Gastroesophageal sphincter (tissue), 4 donors: ENCODE data around the gene ATG13. TPM values are rescaled to one million over a fixed set of nuclear protein-coding genes. Genes with fewer than 3 reads are reported as not detected.

Experiments used
- ATAC-seq: fragments of 150-250 bp; one replicate; pipeline ENCODE4 v1.9.1; 2016; ENCODE audit warnings: mild to moderate bottlenecking, moderate library complexity
- H3K27ac ChIP-seq, 4 donors: fragments of 200-600 bp; sonication (generic) in 3 of 4; 1 replicate in 3 of 4; 2 replicates in 1 of 4; pipeline ENCODE4 v1.5.1; 2016 to 2019
- H3K27me3 ChIP-seq: fragments of 200-600 bp; sonication (generic); one replicate; pipeline ENCODE4 v1.5.1; 2019
- H3K36me3 ChIP-seq, 2 donors: fragments of 200-600 bp; sonication (generic); one replicate each; pipeline ENCODE4 v1.5.1; 2019; ENCODE audit warnings: control low read depth in 1 of 2
- H3K4me1 ChIP-seq, 3 donors: fragments of 200-600 bp; sonication (generic); 1 replicate in 2 of 3; 2 replicates in 1 of 3; pipeline ENCODE4 v1.5.1; 2016 to 2019; ENCODE audit warnings: control low read depth in 2 of 3
- H3K4me3 ChIP-seq, 2 donors: fragments of 200-600 bp; sonication (generic); one replicate each; pipeline ENCODE4 v1.5.1; 2019; ENCODE audit warnings: mild to moderate bottlenecking in 1 of 2, moderate library complexity in 1 of 2
- H3K9me3 ChIP-seq, 3 donors: fragments of 200-600 bp; sonication (generic); one replicate each; pipeline ENCODE4 v1.5.1; 2017 to 2019; ENCODE audit warnings: control low read depth in 2 of 3
- CTCF ChIP-seq, 4 experiments: fragments of 200-600 bp in 2 of 4; fragments of 450-650 bp in 2 of 4; sonication (generic) in 1 of 4; IDR thresholded peaks; one replicate each; pipeline ENCODE4 v1.5.1; 2017 to 2019; ENCODE audit warnings: antibody characterized with exemption in 4 of 4, mild to moderate bottlenecking in 2 of 4, moderate library complexity in 2 of 4
- EP300 ChIP-seq: sonication (generic); formaldehyde crosslinking; IDR thresholded peaks from one replicate; pipeline ENCODE4 v1.6.1; 2017; ENCODE audit warnings: antibody characterized with exemption, mild to moderate bottlenecking
- POLR2A ChIP-seq, 2 donors: fragments of 450-650 bp; IDR thresholded peaks; one replicate each; pipeline ENCODE4 v1.6.1; 2017; ENCODE audit warnings: antibody characterized with exemption in 2 of 2, mild to moderate bottlenecking in 2 of 2, moderate library complexity in 1 of 2
- POLR2AphosphoS5 ChIP-seq: sonication (generic); formaldehyde crosslinking; IDR thresholded peaks from one replicate; pipeline ENCODE4 v1.6.1; 2017; ENCODE audit warnings: antibody characterized with exemption
- WGBS, 2 donors: methylation state at CpG; one replicate each; pipeline ENCODE4 v1.1.5; 2018; ENCODE audit warnings: low coverage in 1 of 2; 5-methylcytosine and 5-hydroxymethylcytosine counted together
- total RNA-seq, 4 donors: library from RNA; depleted of rRNA; stranded (reverse); fragments of >200 nt; gene quantifications; one replicate each; pipeline ENCODE4 v1.1.0, GENCODE V29; 2016

ATG13 gene
- total RNA-seq, 4 donors from 2014 or later, result 47.8 to 81.1 (median 69.5) TPM

GRCh38 chr11:46698597-46698996, 81.2 kb downstream of the ATG13 start:
- WGBS, 2 donors, result 80 to 100% methylated on average over 1 of the region's 1 CpG

GRCh38 chr11:46700241-46701077, 83.1 kb downstream of the ATG13 start, which contains the start of the genes ARHGAP1 and ZNF408:
Gene ARHGAP1, minus strand, starts transcription at chr11:46700619. Its CDS starts 4,512 bp downstream, at chr11:46696107.
Gene ZNF408, plus strand, starts transcription at chr11:46701031. Its CDS starts 17 bp downstream, at chr11:46701048.
- peaks cover 0 to 68% (median 46%) of the 10 kb centered on the region in 3 donors for H3K4me1 ChIP-seq
- no peak for TF ChIP-seq EP300
- peak; percentile 69 to 74 for TF ChIP-seq POLR2A (IDR thresholded peaks at IDR 0.05)
- TF ChIP-seq POLR2AphosphoS5, result peak; percentile 85
- TF ChIP-seq CTCF (IDR thresholded peaks at IDR 0.05), result peak in 1 of 4 experiments; percentile 7

More at GRCh38 chr11:46698597-46698996, 81.2 kb downstream of the ATG13 start:
- no peak for TF ChIP-seq CTCF (IDR thresholded peaks at IDR 0.05)
- TF ChIP-seq POLR2AphosphoS5, result no peak
- TF ChIP-seq POLR2A (IDR thresholded peaks at IDR 0.05), result no peak
- no peak for TF ChIP-seq EP300
- Histone ChIP-seq H3K27me3 (no peaks in the 10 kb centered on the region), H3K4me3 (peak overlapping the region in 1 of 2 donors; percentile 13), H3K36me3 (peaks cover 0 to 52% of the 10 kb centered on the region in 2 donors), H3K27ac (peak overlapping the region in 2 of 4 donors; percentile 53 to 55), H3K4me1 (peaks cover 0 to 86% (median 53%) of the 10 kb centered on the region in 3 donors), H3K9me3 (no peaks in the 10 kb centered on the region)
- no peak for ATAC-seq

GRCh38 chr11:46701078-46701654, 83.8 kb downstream of the ATG13 start:
- peak overlapping the region; percentile 74 to 96 for H3K4me3 ChIP-seq
- H3K27ac ChIP-seq, result peak overlapping the region; percentile 71 to 93 (median 88)
- H3K36me3 ChIP-seq, result peaks cover 0 to 52% of the 10 kb centered on the region in 2 donors
- peaks cover 0 to 61% (median 43%) of the 10 kb centered on the region in 3 donors for H3K4me1 ChIP-seq
- no peak for ATAC-seq
- WGBS, 2 donors, result 0% methylated on average over 3 of the region's 29 CpGs; no CpG with 5 or more reads in 1 of the 2 donors
- H3K27me3 ChIP-seq, result no peaks in the 10 kb centered on the region
- TF ChIP-seq EP300 (no peak), POLR2A (IDR thresholded peaks at IDR 0.05) (no peak), POLR2AphosphoS5 (no peak), CTCF (IDR thresholded peaks at IDR 0.05) (no peak)
- no peaks in the 10 kb centered on the region for H3K9me3 ChIP-seq

More at GRCh38 chr11:46700241-46701077, 83.1 kb downstream of the ATG13 start, which contains the start of the genes ARHGAP1 and ZNF408:
- 0 to 1% methylated on average over 5 to 29 of the region's 44 CpGs for WGBS, 2 donors
- no peaks in the 10 kb centered on the region for H3K27me3 ChIP-seq
- no peaks in the 10 kb centered on the region for H3K9me3 ChIP-seq
- peak within 1 kb of the TSS; percentile 71 to 93 (median 88) for H3K27ac ChIP-seq
- peaks cover 0 to 52% of the 10 kb centered on the region in 2 donors for H3K36me3 ChIP-seq
- ATAC-seq, result peak; percentile 98
- H3K4me3 ChIP-seq, result peak within 1 kb of the TSS; percentile 74 to 96

GRCh38 chr11:46705070-46705688, 87.8 kb downstream of the ATG13 start:
- no peak overlapping the region for H3K27ac ChIP-seq
- no peak overlapping the region for H3K4me3 ChIP-seq
- H3K4me1 ChIP-seq, result peaks cover 0 to 23% (median 11%) of the 10 kb centered on the region in 3 donors
- no peak for ATAC-seq
- H3K27me3 ChIP-seq, result no peaks in the 10 kb centered on the region
- H3K9me3 ChIP-seq, result no peaks in the 10 kb centered on the region
- peaks cover 0 to 64% of the 10 kb centered on the region in 2 donors for H3K36me3 ChIP-seq
- no peak for TF ChIP-seq POLR2AphosphoS5
- TF ChIP-seq EP300, result no peak
- no peak for TF ChIP-seq CTCF (IDR thresholded peaks at IDR 0.05)
- no peak for TF ChIP-seq POLR2A (IDR thresholded peaks at IDR 0.05)
- WGBS, 2 donors, result 100% methylated on average over 1 of the region's 31 CpGs; no CpG with 5 or more reads in 1 of the 2 donors
